HuH-7 (cell line): ENCODE data around the gene NOCT.
"Not testable (repeated sequence)": the region's sequence is repeated elsewhere in the genome, so short reads cannot be mapped to it uniquely, and the experiment has no call there.

Experiments
- DNase-seq: peaks from one replicate; pipeline ENCODE4 v3.0.0; 2011; ENCODE audit warnings: low spot score

The NOCT gene, protein sequence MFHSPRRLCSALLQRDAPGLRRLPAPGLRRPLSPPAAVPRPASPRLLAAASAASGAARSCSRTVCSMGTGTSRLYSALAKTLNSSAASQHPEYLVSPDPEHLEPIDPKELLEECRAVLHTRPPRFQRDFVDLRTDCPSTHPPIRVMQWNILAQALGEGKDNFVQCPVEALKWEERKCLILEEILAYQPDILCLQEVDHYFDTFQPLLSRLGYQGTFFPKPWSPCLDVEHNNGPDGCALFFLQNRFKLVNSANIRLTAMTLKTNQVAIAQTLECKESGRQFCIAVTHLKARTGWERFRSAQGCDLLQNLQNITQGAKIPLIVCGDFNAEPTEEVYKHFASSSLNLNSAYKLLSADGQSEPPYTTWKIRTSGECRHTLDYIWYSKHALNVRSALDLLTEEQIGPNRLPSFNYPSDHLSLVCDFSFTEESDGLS

DNA sequence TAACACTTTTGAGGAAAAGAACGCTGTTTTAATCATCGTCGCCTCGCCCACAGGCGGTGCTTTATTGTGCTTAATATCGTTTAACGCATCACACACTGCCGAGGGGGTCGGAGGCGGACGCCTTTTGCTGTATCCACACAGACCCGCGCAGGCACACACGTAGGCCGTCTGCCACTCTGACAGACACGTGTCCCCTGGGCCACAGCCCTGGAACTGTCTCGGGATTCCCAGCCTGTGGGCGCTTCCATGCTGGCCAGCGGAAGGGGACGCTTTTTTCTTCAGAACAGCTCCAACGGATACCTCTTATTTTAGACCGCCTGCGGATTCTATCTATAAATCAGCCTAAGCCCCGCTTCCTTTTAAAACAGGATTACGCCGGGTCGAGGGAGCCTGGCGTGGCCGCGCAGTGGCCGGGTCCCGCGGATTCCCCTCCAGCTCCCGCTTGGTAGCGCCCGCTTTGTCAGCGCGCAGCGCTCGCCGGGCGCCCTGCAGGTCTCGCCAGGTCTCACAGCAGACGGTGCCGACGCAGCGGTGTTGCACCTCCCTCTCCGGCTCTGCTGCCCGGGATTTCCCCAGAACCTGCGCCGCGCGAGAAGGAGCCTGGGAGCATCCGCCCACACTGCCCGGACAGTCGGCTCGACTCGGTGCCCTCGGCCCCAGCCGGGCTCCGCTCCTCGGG is at the start of gene NOCT:
TSS of gene NOCT (plus strand) at position 513 of the 679 bp plus-strand sequence. CDS start 201 bp downstream, outside the sequence.
- peak; percentile 88 for DNase-seq

DNA sequence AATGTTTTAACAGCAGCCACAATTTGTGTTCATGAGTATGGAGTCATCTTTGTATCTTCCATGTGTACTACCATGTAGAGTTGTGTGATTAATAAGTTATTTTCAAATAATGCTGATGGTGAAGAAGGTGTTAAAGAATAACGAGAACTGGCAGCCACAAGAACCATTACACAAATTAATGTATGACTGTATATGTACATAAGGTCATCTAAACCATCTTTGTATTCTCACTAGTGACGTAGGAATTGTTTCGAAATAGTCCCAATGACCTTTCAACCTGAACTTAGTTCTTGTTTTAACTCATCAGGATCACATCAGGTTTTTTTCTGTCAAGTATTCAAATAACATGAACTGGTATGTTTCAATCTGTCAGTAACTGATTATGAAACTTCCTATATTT is 48.3 kb upstream of the NOCT start:
- DNase-seq: peak; percentile 18

DNA sequence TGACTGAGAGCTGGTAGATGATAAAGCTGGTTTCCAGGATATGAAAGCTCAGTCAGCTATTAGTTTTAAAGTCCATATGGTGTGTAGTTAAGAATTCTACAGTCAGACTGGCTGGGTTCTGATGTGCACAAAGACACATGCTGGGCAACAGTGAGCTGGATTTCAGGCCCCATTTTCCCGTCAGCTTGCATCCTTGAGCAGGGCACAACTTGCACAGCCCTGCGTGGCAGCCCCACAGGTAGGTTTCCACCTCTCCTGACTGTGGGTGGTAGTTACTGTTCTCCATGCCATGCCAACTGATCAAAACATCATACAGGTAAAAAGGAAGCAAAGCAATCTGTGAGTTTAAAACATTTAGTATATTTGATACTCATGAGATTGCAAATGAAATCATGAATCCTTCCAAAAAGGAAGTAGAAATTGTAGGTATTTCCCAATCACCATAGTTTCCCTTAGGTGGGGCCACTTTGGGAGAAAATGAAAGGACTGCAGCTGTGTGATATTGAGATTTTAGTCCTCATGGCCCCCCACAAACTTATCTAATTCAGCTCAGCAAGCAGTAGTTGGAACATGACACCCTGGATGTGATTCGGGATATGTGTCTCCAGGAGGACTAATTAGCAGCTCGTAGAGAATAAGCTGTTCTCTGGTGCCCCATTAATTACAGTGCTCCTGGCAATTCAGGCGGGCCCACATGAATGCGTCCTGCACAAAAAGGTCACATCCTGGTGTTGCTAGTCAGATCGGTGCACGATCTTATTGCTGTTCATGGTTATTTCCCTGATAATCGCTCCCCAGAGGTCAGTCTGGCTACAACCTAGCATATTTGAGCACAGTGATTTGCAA is 42.4 kb upstream of the NOCT start:
- DNase-seq: no peak

DNA sequence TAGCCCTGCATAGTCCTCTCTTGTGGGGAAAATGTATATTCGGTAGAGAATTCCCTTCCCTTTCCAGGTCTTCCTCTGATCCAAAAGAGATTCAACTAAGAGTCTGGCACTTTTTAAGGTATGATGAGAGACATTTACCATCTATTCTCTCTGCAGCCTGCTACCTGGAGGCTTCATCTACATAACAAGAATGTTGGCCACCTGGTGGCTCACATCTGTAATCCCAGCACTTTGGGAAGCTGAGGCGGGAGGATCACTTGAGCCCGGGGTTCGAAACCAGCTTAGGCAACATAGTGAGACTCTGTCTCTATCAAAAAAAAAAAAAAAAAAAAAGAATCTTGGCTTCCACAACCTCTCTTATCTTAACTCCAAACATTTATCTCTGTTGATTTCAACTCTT is 40.4 kb upstream of the NOCT start:
- DNase-seq: no peak

DNA sequence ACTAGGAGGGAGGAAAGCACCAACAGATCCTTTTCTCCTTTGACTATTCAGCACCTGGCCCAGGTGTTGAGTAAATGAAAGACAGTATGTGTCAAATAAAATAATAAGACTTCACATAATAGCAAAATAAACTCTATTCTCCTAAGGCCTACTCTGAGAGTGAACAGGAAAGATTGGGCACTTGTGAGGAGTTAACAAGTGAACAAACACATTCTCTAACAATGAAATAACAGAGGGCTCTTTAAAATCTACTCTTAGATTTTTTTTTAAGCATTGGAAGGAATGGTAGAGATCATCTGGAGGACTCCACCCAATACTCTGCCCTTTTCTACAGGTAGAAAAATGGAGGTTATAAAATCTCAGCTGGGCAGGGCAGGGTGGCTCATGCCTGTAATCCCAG is 39.1 kb upstream of the NOCT start:
- no peak for DNase-seq

DNA sequence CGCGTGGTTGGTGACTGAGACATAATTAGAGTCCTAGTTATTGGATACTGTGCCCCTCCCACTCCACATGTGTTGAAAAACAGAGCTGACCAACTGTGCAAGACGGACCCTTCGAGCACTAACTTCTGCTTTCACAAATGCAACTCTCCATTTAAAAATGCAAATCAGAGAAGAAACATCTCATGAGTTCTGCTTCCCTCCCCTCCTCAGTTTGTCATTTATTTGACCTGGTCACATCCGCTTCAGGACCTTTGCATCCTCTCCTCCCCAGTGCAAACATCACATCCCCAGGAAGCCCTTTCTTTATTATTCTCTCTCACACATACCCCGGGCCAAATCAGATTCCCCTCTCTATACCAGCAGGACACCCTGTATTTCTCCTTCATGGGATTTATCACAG is 38.1 kb upstream of the NOCT start:
- peak; percentile 15 for DNase-seq

DNA sequence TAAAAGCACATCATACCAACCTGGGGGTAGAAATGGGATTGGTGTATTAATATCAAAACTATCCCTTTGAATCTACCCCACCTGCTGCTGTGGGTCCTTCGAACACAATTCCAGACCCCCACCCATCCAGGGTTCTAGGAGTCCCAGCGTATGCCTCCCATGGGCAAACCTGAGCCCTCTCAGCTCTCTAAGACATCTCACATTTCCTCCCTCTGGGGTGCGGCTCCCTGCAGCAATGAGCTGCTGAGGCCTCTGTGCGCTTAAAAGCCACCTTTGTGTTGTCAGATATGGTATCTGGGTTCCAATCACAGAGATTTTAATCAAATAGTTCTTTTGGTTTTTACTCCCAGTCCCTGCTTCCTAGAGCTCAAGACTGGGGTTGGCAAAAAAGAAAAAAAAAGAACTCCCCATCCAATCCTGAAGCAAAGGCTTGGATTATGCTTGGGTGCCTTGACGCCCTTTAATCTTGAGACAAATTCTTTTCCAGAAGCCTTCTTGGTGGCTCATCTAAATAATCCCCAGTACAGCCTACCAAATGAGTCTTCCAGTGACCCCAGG is 37.5 kb upstream of the NOCT start:
- no peak for DNase-seq

DNA sequence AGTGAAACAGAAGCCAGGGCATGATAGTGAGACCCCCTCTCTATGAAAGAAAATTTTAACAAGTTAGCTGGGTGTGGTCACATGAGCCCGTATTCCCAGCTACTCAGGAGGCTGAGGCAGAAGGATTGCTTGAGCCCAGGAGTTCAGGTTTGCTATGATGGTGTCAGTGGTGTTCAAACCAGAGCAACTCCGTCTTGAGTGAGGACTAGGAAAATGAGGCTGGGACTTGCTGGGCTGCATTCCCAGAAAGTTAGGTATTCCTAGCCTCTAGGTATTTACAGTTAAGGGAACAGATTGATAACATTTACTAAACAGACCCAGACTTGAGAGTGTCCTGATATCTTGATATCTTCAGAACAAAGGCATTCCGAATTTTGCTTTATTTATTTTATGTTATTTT is 37.0 kb upstream of the NOCT start:
- no peak for DNase-seq

DNA sequence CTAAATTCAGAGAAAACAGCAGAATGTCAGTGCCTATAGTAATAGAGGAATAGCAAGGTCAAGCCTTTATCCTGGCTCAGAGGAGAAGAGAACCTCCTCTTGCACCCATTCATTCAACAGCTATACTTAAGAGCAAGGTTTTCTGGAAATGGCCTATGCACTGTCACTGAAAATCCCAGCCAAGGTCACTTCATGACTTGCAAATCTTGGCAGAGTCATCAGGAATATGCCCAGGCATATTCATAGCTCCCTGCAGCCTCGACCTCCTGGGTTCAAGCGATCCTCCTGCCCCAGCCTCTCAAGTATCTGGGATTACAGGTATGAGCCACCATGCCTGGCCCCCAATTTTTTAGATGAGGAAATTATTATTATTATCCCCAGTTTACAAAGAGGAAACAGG is 35.8 kb upstream of the NOCT start:
- DNase-seq: no peak

DNA sequence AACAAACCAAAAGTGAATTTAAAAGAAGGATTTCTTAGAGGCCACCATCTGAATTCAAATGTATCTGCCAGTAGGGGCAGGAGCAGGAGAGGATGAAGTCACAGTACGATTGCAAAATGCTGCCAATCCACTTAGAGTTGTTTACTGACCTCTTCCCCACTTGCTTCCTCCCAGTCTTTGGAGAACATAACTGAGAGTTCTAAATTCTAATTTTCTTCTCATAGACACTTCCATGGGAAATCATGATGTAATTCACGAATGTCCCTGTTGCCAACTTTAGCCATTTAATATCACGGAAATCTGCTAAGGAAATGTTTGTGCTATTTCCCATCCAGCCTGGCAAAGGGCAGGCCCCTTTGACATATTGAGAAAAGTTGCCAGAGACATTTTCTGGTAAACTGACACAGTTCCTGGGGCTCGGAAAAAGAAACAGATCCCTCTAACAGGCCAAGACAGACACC is 33.6 kb upstream of the NOCT start:
- peak; percentile 43 for DNase-seq

DNA sequence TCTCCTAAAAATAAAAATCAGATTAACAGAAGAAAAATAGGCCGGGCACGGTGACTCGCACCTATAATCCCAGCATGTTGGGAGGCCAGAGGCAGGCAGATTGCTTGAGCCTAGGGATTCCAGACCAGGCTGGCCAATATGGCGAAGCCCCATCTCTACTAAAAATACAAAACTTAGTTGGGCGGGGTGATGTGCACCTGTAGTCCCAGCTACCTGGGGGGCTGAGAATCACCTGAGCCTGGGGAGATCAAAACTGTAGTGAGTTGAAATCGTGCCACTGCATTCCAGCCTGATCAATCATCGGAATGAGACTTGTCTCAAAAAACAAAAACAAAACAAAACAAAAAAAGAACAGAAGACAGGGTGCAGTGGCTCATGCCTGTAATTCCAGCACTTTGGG is 32.8 kb upstream of the NOCT start:
- no peak for DNase-seq

DNA sequence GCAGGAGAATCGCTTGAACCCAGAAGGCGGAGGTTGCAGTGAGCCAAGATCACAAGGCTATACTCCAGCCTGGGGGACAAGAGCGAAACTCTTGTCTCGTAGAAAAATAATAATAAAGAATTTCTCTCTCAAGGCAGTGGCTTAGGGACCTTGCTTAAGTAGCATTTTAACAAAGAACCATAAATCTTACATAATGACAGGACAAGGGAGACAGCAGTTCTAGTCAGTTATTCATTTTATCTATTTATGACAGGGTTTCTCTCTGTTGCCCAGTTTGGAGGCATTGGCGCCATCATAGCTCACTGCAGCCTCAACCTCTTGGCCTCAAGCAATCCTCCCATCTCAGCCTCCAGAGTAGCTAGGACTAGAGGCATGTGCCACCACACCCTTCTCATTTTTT is 31.9 kb upstream of the NOCT start:
- no peak for DNase-seq

DNA sequence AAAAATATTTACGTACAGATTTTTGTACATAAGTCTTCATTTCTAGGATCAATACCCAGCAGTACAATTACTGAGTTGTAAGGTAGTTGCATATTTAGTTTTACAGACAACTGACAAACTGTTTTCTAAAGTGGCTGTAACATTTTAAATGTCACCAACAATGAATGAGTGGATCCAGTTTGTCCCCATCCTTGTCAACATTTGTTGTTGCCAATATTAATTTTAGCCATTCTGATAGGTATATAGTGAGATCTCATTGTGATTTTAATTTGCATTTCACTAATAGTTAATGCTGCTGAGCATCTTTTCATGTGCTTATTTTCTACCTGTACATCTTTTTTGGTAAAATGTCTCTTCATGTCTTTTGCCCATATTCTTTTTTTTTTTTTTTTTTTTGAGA is 30.9 kb upstream of the NOCT start:
- no peak for DNase-seq

DNA sequence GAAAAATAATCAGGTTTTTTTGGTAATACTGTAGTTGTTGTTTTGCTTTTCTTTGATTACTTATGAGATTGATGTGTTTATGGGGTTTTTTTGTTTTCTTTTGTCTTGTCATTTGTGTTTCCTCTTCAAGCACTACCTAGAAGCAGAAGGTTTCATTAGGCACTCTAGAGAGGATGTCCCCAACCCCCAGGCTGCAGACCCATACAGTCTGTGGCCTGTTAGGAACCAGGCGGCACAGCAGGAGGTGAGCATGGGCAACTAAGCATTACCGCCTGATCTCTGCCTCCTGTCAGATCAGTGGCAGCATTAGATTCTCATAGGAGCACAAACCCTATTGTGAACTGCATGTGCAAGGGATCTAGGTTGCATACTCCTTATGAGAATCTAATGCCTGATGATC is 22.9 kb upstream of the NOCT start:
- no peak for DNase-seq

DNA sequence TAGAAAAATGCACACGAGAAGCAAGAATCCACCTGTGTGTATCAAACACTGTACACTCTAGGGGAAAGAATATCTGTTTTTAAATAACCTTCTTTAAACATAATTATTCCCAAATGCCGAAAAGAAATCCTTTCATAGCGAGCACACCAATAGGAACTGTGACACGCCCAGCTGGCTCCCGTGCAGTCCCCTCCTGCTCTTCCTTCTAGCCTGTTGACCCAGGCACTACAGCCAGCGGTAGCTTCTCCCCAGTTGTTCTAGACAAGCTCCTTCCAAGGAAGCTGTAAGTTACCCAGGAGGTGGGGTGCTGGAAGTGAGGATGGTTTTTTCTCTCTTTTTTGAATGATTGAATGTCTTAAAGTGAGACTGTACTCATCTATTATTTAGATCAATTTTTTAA is 19.5 kb upstream of the NOCT start:
- DNase-seq: no peak

DNA sequence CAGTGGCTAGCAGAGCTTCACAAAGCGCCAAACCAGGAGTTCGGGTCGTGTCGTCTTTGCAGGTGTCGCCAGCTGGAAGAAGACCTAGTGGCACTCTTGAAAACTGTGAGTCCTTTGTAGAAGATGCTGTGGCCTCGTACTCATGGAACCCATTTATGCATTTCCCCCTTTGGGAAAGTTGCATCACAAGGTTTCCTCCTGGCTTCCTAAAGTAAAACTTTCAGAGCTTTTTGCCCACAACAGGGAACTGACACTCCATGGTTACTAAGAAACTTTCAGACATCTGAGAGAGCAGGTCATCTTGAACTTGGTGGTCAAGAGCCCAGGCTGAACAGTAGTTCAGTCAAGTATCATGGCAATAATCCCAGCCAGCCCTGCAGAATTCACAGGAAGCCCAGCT is 15.9 kb upstream of the NOCT start:
- DNase-seq: no peak

DNA sequence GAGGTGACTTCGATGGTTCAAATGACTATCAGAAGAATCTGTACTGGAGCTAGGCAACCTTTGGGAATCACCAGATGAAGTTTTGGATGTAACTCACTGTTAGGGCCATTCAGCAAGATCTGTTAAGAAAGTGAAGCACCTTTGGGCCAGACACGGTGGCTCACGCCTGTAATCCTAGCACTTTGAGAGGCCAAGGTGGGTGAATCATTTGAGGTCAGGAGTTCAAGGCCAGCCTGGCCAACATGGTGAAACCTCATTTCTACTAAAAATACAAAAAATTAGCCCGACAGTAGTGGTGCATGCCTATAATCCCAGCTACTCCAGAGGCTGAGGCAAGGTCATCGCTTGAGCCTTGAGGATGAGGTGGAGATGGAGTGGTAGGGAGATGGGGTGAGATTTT is 15.4 kb upstream of the NOCT start:
- DNase-seq: not testable (repeated sequence)

DNA sequence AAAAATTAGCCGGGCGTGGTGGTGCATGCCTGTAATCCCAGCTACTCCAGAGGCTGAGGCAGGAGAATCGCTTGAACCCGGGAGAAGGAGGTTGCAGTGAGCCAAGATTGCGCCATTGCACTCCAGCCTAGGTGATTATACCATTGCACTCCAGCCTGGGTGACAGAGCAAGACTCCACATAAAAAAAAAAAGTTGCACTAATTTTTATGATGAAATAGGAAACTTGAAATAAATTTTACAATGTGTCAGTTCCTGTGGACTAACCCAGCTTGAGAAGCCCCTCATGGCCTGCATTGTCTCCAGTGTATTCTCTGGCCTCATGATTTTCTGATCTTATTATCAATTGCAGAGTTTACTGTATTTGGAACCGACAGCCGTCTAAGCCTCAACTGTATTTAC is 14.2 kb upstream of the NOCT start:
- DNase-seq: not testable (repeated sequence)

DNA sequence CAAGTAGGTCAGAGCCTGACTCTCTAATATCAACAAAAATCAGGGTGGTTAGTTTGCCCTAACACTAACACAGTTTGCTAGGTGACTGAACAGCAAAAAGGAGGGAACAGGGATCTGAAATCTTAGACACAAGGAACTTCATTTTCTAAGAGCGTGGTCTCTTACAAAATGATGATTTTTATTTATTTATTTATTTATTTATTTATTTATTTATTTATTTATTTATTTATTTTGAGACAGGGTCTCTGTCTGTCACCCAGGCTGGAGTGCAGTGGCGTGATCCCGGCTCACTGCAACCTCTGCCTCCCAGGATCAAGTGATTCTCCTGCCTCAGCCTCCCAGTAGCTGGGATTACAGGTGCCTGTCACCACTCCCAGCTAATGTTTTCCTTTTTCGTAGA is 11.9 kb upstream of the NOCT start:
- DNase-seq: not testable (repeated sequence)

DNA sequence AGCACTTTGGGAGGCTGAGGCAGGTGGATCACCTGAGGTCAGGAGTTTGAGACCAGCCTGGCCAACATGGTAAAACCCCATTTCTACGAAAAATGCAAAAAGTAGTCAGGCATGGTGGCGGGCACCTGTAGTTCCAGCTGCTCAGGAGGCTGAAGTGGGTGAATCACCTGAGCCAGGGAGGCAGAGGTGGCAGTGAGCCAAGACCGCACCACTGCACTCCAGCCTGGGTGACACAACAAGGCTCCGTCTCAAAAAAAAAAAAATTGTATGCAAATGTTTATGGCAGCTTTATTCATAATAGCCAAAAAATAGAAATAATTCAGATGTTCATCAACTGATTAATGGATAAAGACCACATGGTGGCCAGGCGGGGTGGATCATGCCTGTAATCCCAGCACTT is 9.8 kb upstream of the NOCT start:
- no peak for DNase-seq

DNA sequence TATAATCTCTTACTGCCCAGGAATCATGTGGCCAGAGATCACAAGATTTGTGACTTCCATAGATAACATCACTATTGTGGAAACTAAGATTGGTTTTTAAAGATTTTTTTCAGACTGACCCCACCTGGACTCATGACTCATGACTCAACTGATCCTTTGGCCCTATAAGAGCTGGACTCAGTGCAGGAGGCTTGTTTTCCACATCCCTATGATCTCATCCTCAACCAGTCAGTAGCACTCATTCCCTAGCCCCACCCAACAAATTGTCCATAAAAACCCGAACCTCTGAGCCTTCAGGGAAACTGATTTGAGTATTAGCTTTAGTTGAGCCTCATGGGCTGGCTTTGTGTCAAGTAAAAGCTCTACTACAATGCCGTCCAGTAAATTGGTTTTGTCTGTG is 7.9 kb upstream of the NOCT start:
- no peak for DNase-seq

DNA sequence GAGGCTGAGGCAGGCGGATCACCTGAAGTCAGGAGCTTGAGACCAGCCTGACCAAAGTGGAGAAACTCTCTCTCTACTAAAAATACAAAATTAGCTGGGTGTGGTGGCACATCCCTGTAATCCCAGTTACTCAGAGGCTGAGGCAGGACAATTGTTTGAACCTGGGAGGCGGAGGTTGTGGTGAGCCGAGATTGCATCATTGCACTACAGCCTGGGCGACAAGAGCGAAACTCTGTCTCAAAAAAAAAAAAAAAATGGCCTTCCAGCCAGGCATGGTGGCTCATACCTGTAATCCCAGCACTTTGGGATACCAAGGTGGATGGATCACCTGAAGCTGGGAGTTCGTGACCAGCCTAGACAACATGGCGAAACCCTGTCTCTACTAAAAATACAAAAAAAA is 7.3 kb upstream of the NOCT start:
- not testable (repeated sequence) for DNase-seq
